GM13976 (cell line): ENCODE results near the gene CHST15.

Source experiments
- DNase-seq: peaks from one replicate; pipeline ENCODE4 v3.0.0; 2012; ENCODE audit warnings: low spot score
- CTCF ChIP-seq: IDR thresholded peaks from 2 replicates; pipeline ENCODE4 v1.5.1; 2012; ENCODE audit warnings: borderline replicate concordance, mild to moderate bottlenecking; ENCODE audit not compliant: insufficient read depth; ENCODE audit errors: extremely low read depth, missing control alignments, control extremely low read depth
- in situ Hi-C: fragments of 300-500 bp; cut with MboI; formaldehyde crosslinking; loops from one replicate; pipeline ENCODE4 v1.12.0; 2022; ENCODE audit warnings: low sequenced_read_pairs, mixed read lengths, inconsistent platforms; ENCODE audit not compliant: unreplicated experiment

Gene CHST15

GRCh38 chr10:124092860-124093773, at the start of gene CHST15:
TSS of gene CHST15 (minus strand) at chr10:124093598. CDS start at chr10:124046212, 47,386 bp downstream.
- TF ChIP-seq CTCF = no peak
- in situ Hi-C loops = no loop called here
- no peak for DNase-seq

- no peak for DNase-seq
- TF ChIP-seq CTCF = no peak
Observed at GRCh38 chr10:124142960-124143359, 49.6 kb upstream of the CHST15 start.

GRCh38 chr10:124142006-124142739, 48.8 kb upstream of the CHST15 start:
- TF ChIP-seq CTCF = no peak
- in situ Hi-C loops = no loop called here
- DNase-seq = no peak

More at GRCh38 chr10:124142960-124143359, 49.6 kb upstream of the CHST15 start:
- in situ Hi-C loops = no loop called here

- DNase-seq = no peak
- in situ Hi-C loops = no loop called here
- no peak for TF ChIP-seq CTCF
Observed at GRCh38 chr10:124138883-124139348, 45.5 kb upstream of the CHST15 start.

GRCh38 chr10:124138195-124138882, 44.9 kb upstream of the CHST15 start:
- no peak for TF ChIP-seq CTCF
- DNase-seq = no peak
- in situ Hi-C loops = no loop called here
